Measurements from ENCODE around the gene CRYBG3.
"Not testable (repeated sequence)": the region's sequence is repeated elsewhere in the genome, so short reads cannot be mapped to it uniquely, and the experiment has no call there.

Gene CRYBG3

GRCh38 chr3:97821774-97822358, at the start of gene CRYBG3:
Gene CRYBG3, plus strand, starts transcription at chr3:97822011. Its CDS starts 196 bp downstream, at chr3:97822207.
- DNase-seq, result peak; percentile 64 to 88

- no peak for DNase-seq
Observed at GRCh38 chr3:97772926-97773325, 48.9 kb upstream of the CRYBG3 start.

GRCh38 chr3:97778152-97778551, 43.7 kb upstream of the CRYBG3 start:
- DNase-seq, result no peak

- peak; percentile 69 to 77 for DNase-seq
Observed at GRCh38 chr3:97793420-97794019, 28.3 kb upstream of the CRYBG3 start.

- DNase-seq, result no peak
Observed at GRCh38 chr3:97795951-97796350, 25.9 kb upstream of the CRYBG3 start.

GRCh38 chr3:97804471-97804870, 17.3 kb upstream of the CRYBG3 start:
- DNase-seq, result no peak

GRCh38 chr3:97810779-97811390, 10.9 kb upstream of the CRYBG3 start:
- no peak for DNase-seq

- DNase-seq, result no peak
Observed at GRCh38 chr3:97815149-97815917, 6.5 kb upstream of the CRYBG3 start.

- DNase-seq, result no peak
Observed at GRCh38 chr3:97816811-97817210, 5.0 kb upstream of the CRYBG3 start.

GRCh38 chr3:97817965-97818364, 3.8 kb upstream of the CRYBG3 start:
- DNase-seq, result peak; percentile 81 to 90

- DNase-seq, result no peak
Observed at GRCh38 chr3:97820780-97821179, 1.0 kb upstream of the CRYBG3 start.

GRCh38 chr3:97821287-97821773, 481 bp upstream of the CRYBG3 start:
- peak in 1 of 2 experiments; percentile 64 for DNase-seq

- peak in 1 of 2 experiments; percentile 26 for DNase-seq
Observed at GRCh38 chr3:97822359-97822775, 556 bp downstream of the CRYBG3 start.

GRCh38 chr3:97823046-97824004, 1.5 kb downstream of the CRYBG3 start:
- DNase-seq, result peak in 1 of 2 experiments; percentile 6

- no peak for DNase-seq
Observed at GRCh38 chr3:97825101-97825500, 3.3 kb downstream of the CRYBG3 start.

GRCh38 chr3:97827741-97828471, 6.1 kb downstream of the CRYBG3 start:
- no peak for DNase-seq

GRCh38 chr3:97829198-97829597, 7.4 kb downstream of the CRYBG3 start:
- DNase-seq, result no peak

- DNase-seq, result no peak
Observed at GRCh38 chr3:97830638-97831037, 8.8 kb downstream of the CRYBG3 start.

- no peak for DNase-seq
Observed at GRCh38 chr3:97831140-97831539, 9.3 kb downstream of the CRYBG3 start.

GRCh38 chr3:97833184-97833583, 11.4 kb downstream of the CRYBG3 start:
- not testable (repeated sequence) for DNase-seq

GRCh38 chr3:97835761-97836160, 13.9 kb downstream of the CRYBG3 start:
- DNase-seq, result no peak

All from NCI-H446 (cell line).